Measurements from ENCODE around the gene GALNT15.

The GALNT15 gene

GRCh38 chr3:16174389-16174788 is at the start of gene GALNT15:
Gene GALNT15, plus strand, starts transcription at chr3:16174680. Its CDS starts 472 bp downstream, at chr3:16175152.
- intact Hi-C loops (cut with micrococcal nuclease), result no loop called here
- Mint-ChIP-seq H3K4me1 (ENCODE audit: low read depth) (no peaks in the 10 kb centered on the region), H3K27me3 (peaks cover 15% of the 10 kb centered on the region), H3K9me3 (no peaks in the 10 kb centered on the region), H3K36me3 (ENCODE audit: low read depth) (no peaks in the 10 kb centered on the region), H3K4me3 (no peak within 1 kb of the TSS), H3K27ac (no peak within 1 kb of the TSS)

- H3K9me3 Mint-ChIP-seq, result no peaks in the 10 kb centered on the region
- H3K27me3 Mint-ChIP-seq, result no peaks in the 10 kb centered on the region
- intact Hi-C loops (cut with micrococcal nuclease), result no loop called here
- H3K36me3 Mint-ChIP-seq (ENCODE audit: low read depth), result no peaks in the 10 kb centered on the region
- H3K4me1 Mint-ChIP-seq (ENCODE audit: low read depth), result no peaks in the 10 kb centered on the region
- H3K4me3 Mint-ChIP-seq, result no peak overlapping the region
- no peak overlapping the region for H3K27ac Mint-ChIP-seq
These were observed 47.8 kb upstream of the GALNT15 start for GRCh38 chr3:16126634-16127033.

GRCh38 chr3:16127249-16127648 is 47.2 kb upstream of the GALNT15 start:
- Mint-ChIP-seq H3K9me3 (no peaks in the 10 kb centered on the region), H3K4me1 (ENCODE audit: low read depth) (no peaks in the 10 kb centered on the region), H3K36me3 (ENCODE audit: low read depth) (no peaks in the 10 kb centered on the region), H3K27me3 (no peaks in the 10 kb centered on the region), H3K4me3 (no peak overlapping the region), H3K27ac (no peak overlapping the region)
- intact Hi-C loops (cut with micrococcal nuclease), result no loop called here

GRCh38 chr3:16130066-16130465 is 44.4 kb upstream of the GALNT15 start:
- H3K4me1 Mint-ChIP-seq (ENCODE audit: low read depth), result no peaks in the 10 kb centered on the region
- no peaks in the 10 kb centered on the region for H3K27me3 Mint-ChIP-seq
- H3K27ac Mint-ChIP-seq, result no peak overlapping the region
- intact Hi-C loops (cut with micrococcal nuclease), result no loop called here
- no peak overlapping the region for H3K4me3 Mint-ChIP-seq
- no peaks in the 10 kb centered on the region for H3K9me3 Mint-ChIP-seq
- H3K36me3 Mint-ChIP-seq (ENCODE audit: low read depth), result no peaks in the 10 kb centered on the region

GRCh38 chr3:16132190-16132589 is 42.3 kb upstream of the GALNT15 start:
- intact Hi-C loops (cut with micrococcal nuclease), result no loop called here

GRCh38 chr3:16132928-16133327 is 41.6 kb upstream of the GALNT15 start:
- Mint-ChIP-seq H3K4me1 (ENCODE audit: low read depth) (no peaks in the 10 kb centered on the region), H3K36me3 (ENCODE audit: low read depth) (no peaks in the 10 kb centered on the region), H3K27ac (no peak overlapping the region), H3K9me3 (peaks cover 13% of the 10 kb centered on the region), H3K27me3 (no peaks in the 10 kb centered on the region), H3K4me3 (no peak overlapping the region)
- intact Hi-C loops (cut with micrococcal nuclease), result no loop called here

More at GRCh38 chr3:16132190-16132589, 42.3 kb upstream of the GALNT15 start:
- Mint-ChIP-seq H3K36me3 (ENCODE audit: low read depth) (no peaks in the 10 kb centered on the region), H3K27me3 (no peaks in the 10 kb centered on the region), H3K4me1 (ENCODE audit: low read depth) (no peaks in the 10 kb centered on the region), H3K9me3 (peaks cover 5% of the 10 kb centered on the region), H3K4me3 (no peak overlapping the region), H3K27ac (no peak overlapping the region)

GRCh38 chr3:16134173-16134928 is 40.1 kb upstream of the GALNT15 start:
- Mint-ChIP-seq H3K36me3 (ENCODE audit: low read depth) (no peaks in the 10 kb centered on the region), H3K4me3 (no peak overlapping the region), H3K27ac (no peak overlapping the region), H3K27me3 (no peaks in the 10 kb centered on the region), H3K4me1 (ENCODE audit: low read depth) (no peaks in the 10 kb centered on the region), H3K9me3 (peaks cover 18% of the 10 kb centered on the region)
- intact Hi-C loops (cut with micrococcal nuclease), result no loop called here

- Mint-ChIP-seq H3K36me3 (ENCODE audit: low read depth) (no peaks in the 10 kb centered on the region), H3K4me1 (ENCODE audit: low read depth) (no peaks in the 10 kb centered on the region), H3K4me3 (no peak overlapping the region), H3K27me3 (no peaks in the 10 kb centered on the region), H3K27ac (no peak overlapping the region), H3K9me3 (peaks cover 18% of the 10 kb centered on the region)
- intact Hi-C loops (cut with micrococcal nuclease), result no loop called here
These were observed 38.4 kb upstream of the GALNT15 start for GRCh38 chr3:16136055-16136454.

- no peaks in the 10 kb centered on the region for H3K36me3 Mint-ChIP-seq (ENCODE audit: low read depth)
- no peaks in the 10 kb centered on the region for H3K4me1 Mint-ChIP-seq (ENCODE audit: low read depth)
- H3K27ac Mint-ChIP-seq, result no peak overlapping the region
- H3K27me3 Mint-ChIP-seq, result no peaks in the 10 kb centered on the region
- H3K9me3 Mint-ChIP-seq, result peaks cover 18% of the 10 kb centered on the region
- intact Hi-C loops (cut with micrococcal nuclease), result no loop called here
- no peak overlapping the region for H3K4me3 Mint-ChIP-seq
These were observed 37.4 kb upstream of the GALNT15 start for GRCh38 chr3:16137044-16137443.

GRCh38 chr3:16137977-16138376 is 36.5 kb upstream of the GALNT15 start:
- Mint-ChIP-seq H3K36me3 (ENCODE audit: low read depth) (no peaks in the 10 kb centered on the region), H3K4me1 (ENCODE audit: low read depth) (no peaks in the 10 kb centered on the region), H3K9me3 (peaks cover 18% of the 10 kb centered on the region), H3K4me3 (no peak overlapping the region), H3K27ac (no peak overlapping the region), H3K27me3 (no peaks in the 10 kb centered on the region)
- intact Hi-C loops (cut with micrococcal nuclease), result no loop called here

- H3K4me1 Mint-ChIP-seq (ENCODE audit: low read depth), result no peaks in the 10 kb centered on the region
- no peaks in the 10 kb centered on the region for H3K27me3 Mint-ChIP-seq
- H3K4me3 Mint-ChIP-seq, result no peak overlapping the region
- H3K27ac Mint-ChIP-seq, result no peak overlapping the region
- no peaks in the 10 kb centered on the region for H3K36me3 Mint-ChIP-seq (ENCODE audit: low read depth)
- peaks cover 27% of the 10 kb centered on the region for H3K9me3 Mint-ChIP-seq
- intact Hi-C loops (cut with micrococcal nuclease), result no loop called here
These were observed 34.2 kb upstream of the GALNT15 start for GRCh38 chr3:16140116-16140893.

- Mint-ChIP-seq H3K27me3 (no peaks in the 10 kb centered on the region), H3K4me3 (no peak overlapping the region), H3K9me3 (peaks cover 27% of the 10 kb centered on the region), H3K4me1 (ENCODE audit: low read depth) (no peaks in the 10 kb centered on the region), H3K27ac (no peak overlapping the region), H3K36me3 (ENCODE audit: low read depth) (no peaks in the 10 kb centered on the region)
- intact Hi-C loops (cut with micrococcal nuclease), result no loop called here
These were observed 33.6 kb upstream of the GALNT15 start for GRCh38 chr3:16140894-16141285.

- Mint-ChIP-seq H3K4me3 (no peak overlapping the region), H3K27ac (no peak overlapping the region), H3K36me3 (ENCODE audit: low read depth) (no peaks in the 10 kb centered on the region), H3K27me3 (no peaks in the 10 kb centered on the region), H3K9me3 (peaks cover 19% of the 10 kb centered on the region), H3K4me1 (ENCODE audit: low read depth) (no peaks in the 10 kb centered on the region)
- intact Hi-C loops (cut with micrococcal nuclease), result no loop called here
These were observed 32.0 kb upstream of the GALNT15 start for GRCh38 chr3:16142350-16143025.

GRCh38 chr3:16143861-16144447 is 30.5 kb upstream of the GALNT15 start:
- Mint-ChIP-seq H3K4me1 (ENCODE audit: low read depth) (no peaks in the 10 kb centered on the region), H3K27me3 (no peaks in the 10 kb centered on the region), H3K27ac (no peak overlapping the region), H3K36me3 (ENCODE audit: low read depth) (no peaks in the 10 kb centered on the region), H3K4me3 (no peak overlapping the region), H3K9me3 (peaks cover 9% of the 10 kb centered on the region)
- intact Hi-C loops (cut with micrococcal nuclease), result no loop called here
